GM18873 (cell line): ENCODE data around the gene ATG16L2.
"Not testable (repeated sequence)": the region's sequence is repeated elsewhere in the genome, so short reads cannot be mapped to it uniquely, and the experiment has no call there.

Experiments used
- ATAC-seq: cut with Tn5 transposase; IDR thresholded peaks from one replicate; pipeline ENCODE4 v1.9.1; 2021; ENCODE audit warnings: mild to moderate bottlenecking, moderate library complexity, moderate number of reproducible peaks; ENCODE audit not compliant: unreplicated experiment, low FRiP score

The ATG16L2 gene

DNA sequence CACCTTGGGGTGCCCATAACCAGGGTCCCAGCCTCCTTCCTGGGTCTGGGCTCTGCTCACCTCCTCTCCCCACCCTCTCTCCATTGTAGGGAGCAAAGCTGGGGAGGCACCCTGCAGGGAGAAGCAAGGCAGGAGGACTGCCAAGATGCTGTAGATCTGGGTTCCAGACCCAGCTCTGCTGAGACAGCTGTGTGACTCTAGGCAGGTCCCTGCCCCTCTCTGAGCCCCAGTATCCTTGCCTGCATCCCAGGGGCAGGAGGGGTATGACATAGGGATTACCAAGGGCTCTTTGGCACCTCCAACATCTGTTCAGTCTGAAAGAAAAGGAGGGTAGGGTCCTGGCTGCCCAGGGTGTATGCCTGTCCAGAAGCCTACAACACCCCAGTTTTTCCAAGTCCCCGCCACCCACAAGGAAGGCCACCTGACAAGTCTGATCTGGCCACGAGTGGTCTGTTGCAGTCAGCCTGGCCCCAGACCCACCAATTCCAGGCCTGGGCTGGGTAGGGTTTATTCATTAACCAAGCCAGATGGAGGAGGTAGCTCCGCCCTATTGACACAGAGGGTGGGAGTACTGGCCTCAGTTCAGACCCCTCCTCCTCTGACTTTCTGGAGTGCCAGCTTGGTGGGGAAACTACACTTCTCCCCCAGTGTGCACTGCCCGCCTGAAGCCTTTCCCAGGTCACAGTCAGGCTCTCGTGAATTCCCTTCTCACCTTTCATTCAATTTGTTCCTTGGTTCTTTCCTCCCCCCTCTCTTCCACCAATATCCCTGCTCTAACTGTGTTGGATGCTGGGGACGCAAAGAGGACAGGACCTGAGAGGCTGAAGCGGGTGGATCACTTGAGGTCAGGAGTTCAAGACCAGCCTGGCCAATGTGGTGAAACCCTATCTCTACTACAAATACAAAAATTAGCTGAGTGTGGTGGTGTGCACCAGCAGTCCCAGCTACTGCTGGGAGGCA lies 35.4 kb upstream of the ATG16L2 start:
- no peak for ATAC-seq

DNA sequence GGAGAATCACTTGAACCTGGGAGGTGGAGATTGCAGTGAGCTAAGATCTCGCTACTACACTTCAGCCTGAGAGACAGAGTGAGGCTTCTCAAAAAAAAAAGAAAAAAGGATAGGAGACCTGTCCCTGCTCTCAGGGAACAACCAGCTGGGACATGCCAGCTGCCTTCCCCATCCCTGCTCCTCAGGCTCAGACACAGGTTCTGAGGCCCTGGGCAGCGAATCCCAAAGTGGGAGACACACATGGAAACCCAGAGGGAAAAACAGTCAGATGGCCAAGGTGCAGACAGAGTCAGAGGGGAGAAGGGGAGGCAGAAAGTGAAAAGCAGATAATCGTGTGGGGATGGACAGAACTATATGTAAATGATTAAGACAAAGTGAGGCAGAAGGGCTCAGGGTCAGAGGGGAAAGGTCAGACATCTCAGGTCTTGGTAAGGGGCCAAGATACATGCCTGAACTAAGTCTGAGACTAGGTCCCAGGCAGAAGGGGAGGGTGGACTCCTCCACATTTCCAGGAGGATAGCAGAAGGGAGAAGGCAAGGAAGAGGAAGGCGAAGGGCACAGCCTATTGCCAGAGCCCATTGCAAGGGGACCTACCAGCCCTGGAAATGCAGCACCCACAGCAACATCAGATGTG lies 34.6 kb upstream of the ATG16L2 start:
- ATAC-seq: no peak

DNA sequence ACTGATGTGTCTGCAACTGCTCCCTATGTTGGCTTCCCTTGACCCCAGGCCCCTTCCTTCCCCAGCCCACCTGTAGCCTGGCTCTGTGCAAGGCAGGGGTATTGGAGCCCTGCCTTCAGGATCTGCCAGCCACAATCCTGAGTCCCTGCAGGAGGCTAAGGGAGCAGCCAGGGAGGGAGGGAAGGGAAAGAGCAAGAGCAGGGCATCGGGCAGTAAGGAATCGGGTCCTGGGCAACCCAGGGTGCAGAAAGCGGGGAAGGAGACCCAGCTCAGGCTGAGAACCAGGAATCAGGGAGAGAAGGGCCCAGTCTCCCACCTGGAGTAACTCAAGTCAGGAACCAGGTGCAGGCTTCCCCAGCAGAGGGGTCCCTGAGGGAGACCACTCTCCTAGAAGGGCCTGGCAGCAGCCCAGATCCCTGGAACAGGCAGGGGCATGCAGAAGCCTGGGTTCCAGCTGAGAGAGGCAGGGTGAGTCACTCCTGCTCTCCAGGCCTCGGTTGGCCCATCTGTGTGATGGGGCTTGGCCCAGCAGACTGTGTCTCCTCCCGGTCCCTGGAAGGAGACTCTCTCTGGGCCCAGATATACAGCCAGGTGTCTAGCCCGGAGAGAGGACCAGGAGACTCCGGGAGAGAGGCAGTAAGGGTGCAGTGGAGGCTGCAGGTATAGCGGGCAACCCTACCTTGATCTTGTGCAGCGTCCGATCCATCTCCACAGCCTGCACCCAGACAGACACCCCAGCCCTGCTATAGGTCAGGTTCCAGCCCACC lies 33.7 kb upstream of the ATG16L2 start:
- ATAC-seq: no peak

DNA sequence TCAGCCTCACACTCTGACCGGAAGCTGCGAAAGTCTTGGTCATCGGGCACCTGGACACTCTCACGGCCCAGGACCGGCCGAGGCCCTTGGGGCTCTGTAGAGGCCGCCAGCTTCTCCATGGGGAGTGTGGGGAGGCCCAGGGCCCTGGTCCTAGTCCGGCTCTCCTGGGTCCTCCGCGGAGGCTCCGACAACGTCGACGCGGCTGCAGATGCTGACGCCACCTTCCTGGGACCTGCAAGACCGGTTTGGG lies 33.2 kb upstream of the ATG16L2 start:
- no peak for ATAC-seq

DNA sequence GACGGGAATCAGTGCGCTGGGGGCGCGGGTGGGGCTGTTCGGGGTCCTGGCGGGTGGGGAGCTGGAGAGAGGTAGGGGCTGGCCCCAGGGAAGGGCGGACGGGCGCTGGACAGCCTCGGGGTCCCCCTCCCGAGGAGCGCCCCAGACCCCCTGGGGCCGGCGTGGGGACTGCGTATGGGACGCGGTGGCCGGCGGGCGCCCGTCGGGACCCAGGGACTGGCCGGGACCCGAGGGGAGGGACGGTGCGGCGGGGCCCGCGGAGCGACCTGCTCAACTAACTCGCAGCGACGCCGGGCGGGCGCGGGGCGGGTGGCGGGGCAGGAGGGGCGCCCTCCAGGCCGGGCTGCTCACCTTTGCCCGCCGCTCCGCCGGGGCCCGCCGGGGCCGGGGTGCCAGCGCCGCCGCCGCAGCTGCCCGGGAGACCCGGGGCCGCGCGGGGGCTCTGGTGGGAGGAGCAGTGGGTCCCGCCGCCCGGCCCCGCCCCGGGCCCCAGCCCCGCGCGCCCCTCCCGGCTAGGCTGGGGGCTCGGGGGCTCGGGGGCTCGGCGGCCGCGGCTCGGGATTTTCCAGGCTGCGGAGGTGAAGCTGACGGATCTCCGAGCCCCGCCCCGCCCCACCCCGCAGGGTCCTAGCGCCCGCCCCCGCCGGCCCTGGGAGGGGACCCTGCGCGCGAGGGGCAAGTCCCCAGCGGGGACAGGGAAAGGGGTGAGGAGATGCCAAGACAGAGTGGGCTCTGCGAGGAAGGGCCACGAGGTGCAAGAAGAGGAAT lies 32.7 kb upstream of the ATG16L2 start:
- no peak for ATAC-seq

DNA sequence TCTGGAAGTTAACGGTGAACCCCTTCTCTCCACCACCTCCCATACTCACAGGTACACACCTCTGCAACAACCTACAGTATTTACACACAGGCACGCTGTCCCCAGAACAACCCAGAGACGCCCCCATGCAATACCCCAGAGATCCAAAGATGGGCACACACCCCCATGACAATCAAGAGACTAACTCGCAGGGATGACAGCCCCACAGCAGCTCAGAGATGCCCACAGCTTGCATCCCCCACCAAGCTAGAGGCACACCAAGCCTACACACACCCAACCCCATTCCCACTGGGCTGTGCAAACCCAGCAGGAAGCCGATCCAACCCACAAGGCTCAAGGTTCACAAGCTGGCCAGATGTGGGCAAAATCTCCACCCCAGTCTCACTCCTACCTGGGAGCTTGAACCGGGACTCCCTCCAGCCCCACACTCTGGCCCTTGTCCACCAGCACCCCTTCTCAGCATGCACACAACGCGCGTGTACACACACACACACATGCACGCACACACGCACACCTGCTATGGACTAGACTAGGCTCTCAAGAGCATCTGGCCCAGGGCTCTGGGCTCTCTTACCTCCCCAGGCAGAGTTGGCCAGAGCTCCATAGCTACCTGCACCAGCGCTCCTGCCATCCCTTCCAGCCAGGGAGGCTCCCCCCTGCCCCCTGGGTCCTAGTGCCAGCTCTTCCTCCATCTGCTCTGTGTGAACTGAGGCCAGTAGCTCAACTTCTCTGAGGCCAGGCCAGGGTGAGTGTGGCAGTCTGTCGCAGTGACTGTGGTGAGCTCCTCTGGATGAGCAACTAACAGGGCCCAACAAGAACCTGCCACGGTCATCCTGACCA lies 31.9 kb upstream of the ATG16L2 start:
- no peak for ATAC-seq

DNA sequence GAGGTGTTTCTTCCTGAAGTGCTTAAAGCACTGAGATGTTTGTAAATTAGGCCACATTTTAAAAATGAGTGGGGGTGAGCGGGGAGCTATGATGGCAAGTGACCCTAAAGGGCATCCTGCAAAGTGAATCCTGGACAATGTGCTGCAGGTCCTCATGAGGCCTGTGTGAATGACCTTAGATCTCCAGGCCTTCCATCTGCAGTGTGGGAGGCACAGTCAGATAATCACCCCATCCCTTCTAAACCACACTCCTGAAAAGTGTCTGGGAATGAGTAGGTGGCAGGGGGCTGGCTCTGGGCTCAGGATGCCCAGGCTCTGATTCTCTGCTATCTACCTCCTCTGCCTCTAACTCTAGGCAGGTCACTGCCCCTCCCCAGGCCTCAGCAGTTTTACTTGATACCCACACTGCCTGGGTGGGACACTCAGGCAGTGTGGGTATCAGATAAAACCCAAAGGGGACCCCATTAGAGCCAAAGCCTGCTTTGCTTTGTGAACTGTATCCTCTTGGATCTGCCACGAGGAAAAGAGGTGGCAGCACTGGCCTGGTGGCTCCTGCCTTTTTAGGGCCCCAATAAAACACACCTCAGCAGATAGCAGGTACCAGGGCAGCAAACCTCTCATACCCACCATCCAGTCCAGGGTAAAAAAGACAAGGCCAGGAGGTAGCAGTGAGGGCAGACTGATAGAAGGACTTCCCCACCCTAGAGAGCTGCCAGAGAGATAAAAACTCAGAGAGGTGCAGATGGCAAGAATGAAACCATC lies 30.9 kb upstream of the ATG16L2 start:
- no peak for ATAC-seq

DNA sequence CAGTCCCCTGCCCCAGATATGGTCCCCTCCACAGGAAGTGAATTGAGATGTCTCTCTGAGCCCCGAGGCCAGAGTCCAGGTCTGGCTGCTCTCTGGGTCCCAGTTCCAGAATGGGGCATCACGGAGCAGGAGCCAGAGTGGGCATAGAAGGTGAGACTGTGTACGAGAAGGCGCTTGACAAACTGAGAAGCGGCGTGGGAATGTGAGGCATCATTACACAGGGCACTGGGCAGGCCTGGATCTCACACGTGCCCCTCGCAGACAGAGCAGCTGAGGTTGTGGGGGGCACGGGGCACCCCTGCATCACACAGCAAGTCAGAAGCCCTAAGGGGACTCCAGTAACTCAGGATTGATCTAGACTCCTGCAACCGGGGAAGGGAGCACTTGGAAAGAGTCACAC lies 29.5 kb upstream of the ATG16L2 start:
- ATAC-seq: no peak

DNA sequence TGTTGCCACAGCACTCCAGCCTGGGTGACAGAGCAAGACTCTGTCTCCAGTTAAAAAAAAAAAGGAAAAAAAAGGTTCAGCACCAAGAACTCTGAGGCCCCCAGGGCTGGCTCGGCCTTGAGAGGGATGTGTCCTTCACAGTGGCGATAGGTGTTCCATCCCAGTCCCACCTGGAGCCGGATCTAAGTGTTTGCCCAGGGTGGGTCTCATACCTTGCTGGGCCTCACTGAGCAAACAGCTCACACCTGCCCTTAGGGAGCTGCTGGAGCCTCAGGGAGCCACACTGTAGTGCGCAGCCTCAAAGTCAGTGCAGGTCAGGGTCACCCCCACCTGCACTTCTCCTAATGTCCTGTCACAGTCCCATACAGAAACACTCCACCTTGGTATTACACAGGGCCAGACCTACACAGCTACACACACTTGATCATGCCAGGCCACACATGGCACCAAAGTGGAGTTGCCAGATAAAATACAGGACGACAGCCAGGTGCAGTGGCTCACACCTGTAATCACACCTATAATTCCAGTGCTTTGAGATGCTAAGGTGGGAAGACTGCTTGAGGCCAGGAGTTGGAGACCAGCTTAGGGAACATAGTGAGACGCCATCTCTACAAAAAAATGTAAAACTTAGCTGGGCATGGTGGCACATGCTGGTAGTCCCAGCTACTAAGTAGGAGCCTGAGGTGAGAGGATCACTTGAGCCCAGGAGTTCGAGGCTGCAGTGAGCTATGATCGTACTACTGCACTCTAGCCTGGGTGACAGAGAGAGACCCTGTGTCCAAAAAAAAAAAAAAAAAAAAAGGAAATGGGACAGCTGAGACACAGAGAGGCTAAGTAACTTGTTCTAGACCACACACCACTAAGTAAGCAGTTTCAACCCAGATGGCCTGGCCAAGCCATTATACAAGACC lies 27.7 kb upstream of the ATG16L2 start:
- no peak for ATAC-seq

DNA sequence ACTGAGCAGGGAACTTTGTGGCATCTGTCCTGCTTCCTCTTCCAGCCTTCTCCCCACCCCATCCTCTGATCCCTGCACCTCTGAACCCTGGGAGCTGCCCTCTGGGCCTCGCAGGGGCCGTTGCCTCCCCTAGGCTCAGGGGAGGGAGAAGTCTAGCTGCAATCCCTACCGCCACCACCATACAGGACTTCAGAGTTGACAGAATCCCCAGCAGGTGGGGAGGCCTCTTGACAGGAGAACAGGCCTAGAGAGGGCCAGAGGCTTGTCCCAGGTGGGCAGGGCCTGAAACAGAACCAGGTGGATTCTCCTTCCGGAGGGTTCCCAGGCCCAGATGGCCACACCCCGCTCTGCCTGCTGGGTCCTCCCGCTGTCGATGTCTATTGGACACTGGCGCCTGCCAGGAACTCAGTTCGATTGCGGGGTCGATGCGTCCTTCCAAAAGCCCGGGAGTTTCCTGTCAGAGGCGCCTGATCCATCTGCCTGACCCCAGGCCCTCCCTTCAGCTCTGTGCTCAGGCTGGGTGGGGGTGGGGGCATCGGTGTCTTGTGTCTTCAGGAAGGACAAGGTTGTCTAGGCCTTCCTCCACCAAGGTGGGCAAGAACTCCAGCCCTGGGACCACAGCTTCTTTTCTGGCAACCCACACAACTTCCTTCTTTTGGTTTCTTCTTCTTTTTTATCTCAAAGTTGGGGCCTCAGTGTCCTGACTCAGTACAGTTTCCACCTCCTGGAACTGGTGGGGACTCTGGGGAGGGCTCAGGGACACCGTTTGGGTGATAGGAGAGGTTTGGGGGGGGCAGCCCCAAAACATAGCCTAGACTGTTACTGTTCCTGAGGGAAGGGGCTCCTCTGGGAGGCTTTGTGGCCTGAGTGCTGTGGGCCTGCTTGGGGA lies 26.8 kb upstream of the ATG16L2 start:
- ATAC-seq: no peak

DNA sequence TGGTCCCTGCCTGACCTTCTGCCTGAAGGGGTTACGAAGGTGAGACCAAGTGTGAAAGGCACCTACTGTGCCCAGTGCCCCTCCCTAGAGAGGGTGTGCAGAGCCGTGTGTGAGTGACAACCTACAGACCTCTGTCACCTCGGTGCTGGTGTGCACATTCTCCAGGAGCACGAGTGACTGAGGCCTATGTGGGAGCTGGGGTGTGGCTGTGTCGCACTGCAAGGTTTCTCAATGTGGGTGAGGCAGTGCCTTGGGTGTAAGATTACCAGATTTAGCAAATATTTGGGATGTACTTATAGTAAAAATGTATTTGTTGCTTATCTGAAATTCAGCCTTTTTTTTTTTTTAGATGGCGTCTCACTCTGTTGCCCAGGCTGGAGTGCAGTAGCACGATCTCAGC lies 26.0 kb upstream of the ATG16L2 start:
- ATAC-seq: no peak

DNA sequence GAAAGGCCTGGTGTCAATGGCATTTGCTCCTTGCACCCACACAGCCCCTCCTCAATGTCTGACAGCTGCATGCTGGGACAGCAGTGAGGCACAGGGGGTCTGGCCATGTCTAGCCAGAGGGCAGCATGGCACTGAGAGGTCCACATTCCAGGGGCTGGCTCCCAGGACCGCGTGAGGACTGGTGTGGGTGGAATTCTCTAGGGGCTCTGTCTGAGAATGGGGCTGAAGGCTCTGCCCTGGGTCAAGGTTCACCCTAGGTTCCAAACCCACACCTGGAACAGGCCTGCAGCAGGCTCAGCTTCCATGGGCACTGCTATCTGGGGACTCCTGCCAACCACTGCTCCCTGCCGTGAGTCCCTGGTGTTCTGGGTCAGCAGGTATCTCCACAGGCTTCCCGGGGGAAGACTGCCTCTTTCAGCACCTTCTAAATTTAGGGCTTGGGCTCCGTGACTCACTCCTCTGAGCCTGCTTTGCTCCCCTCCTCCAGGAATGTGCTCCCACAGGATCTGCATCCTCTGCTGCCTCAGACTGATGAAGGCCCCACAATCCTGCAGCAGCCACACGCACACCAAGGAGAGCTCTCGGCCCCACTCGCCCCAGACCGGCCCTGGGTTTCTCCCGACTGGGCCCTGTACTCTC lies 24.6 kb upstream of the ATG16L2 start:
- ATAC-seq: no peak

DNA sequence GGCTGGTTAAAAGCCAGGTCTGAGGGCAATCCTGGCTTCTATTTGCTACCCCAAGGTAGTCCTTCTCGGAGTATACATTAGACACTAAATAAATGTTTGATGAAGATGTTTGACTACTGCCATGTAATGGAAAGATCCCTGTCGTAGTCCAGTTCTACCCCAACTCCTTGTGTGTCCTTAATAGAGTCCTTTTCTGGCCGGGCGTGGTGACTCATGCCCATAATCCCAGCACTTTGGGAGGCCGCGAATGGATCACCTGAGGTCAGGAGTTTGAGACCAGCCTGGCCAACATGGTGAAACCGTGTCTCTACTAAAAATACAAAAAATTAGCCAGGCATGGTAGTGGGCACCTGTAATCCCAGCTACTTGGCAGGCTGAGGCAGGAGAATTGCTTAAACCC lies 23.0 kb upstream of the ATG16L2 start:
- not testable (repeated sequence) for ATAC-seq

DNA sequence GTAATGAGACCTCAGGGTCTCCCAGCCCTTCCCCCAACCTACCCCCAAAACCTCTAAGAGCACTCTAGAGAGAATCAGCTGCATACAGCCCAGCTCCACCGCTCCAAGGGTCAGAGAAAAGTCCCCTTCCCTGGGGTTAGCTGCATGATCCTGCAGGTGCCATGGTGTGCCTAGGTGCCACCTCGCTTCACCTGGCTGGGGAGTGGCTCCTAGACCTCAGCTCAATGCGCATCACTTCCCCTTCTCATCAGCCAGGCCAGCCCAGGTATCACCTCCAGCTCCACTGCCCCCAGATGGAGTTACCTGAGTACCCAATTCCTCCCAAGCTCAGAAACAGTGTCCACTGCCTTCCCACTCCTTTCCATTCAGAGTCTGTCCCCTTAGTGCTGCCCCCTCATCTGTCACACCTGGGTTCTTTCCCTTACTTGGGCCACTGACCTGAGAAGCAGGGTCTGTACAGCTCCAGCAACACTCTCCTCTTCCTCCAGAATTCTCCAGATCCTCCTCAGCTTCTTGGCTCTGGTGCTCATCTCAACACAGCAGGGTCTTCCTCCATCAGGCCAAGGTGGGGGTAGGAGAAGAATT lies 21.7 kb upstream of the ATG16L2 start:
- ATAC-seq: no peak

DNA sequence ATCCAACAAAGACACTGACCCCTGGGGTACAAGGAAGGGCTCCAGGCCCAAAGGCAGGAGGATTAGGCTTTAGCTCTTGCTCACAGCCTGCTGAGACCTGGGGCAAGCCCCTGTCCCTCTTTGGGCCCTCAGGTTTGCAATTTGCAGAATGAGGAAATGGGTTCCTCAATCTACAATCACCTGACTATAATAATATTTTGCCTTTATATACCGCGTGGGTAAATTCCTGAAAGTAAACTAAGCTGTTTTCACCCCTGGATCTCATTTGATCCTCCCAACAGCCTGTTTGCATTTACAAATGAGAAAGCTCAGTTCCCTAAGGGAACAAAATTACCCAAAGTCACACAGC lies 21.2 kb upstream of the ATG16L2 start:
- no peak for ATAC-seq
